HG02870 (cell line): ENCODE measurements around the gene CHN2.

Source experiments
- ATAC-seq: cut with Tn5 transposase; IDR thresholded peaks from one replicate; pipeline ENCODE4 v1.9.1; 2021; ENCODE audit warnings: mild to moderate bottlenecking, moderate library complexity; ENCODE audit not compliant: unreplicated experiment

CHN2 gene

GRCh38 chr7:29457141-29457561 is 262.6 kb downstream of the CHN2 start:
- no peak for ATAC-seq

- no peak for ATAC-seq
Observed at GRCh38 chr7:29457565-29458011, 263.0 kb downstream of the CHN2 start.

GRCh38 chr7:29458933-29459332 is 264.4 kb downstream of the CHN2 start:
- no peak for ATAC-seq

GRCh38 chr7:29459589-29459988 is 265.0 kb downstream of the CHN2 start:
- ATAC-seq, result no peak

GRCh38 chr7:29461996-29462395 is 267.4 kb downstream of the CHN2 start:
- no peak for ATAC-seq

- no peak for ATAC-seq
Observed at GRCh38 chr7:29463504-29464158, 269.1 kb downstream of the CHN2 start.

GRCh38 chr7:29464753-29465152 is 270.2 kb downstream of the CHN2 start:
- ATAC-seq, result no peak

- no peak for ATAC-seq
Observed at GRCh38 chr7:29467193-29467926, 272.8 kb downstream of the CHN2 start.

GRCh38 chr7:29468196-29468595 is 273.6 kb downstream of the CHN2 start:
- ATAC-seq, result no peak

GRCh38 chr7:29469281-29469680 is 274.7 kb downstream of the CHN2 start:
- ATAC-seq, result no peak

GRCh38 chr7:29469976-29470557 is 275.5 kb downstream of the CHN2 start:
- no peak for ATAC-seq

GRCh38 chr7:29471444-29472138 is 277.0 kb downstream of the CHN2 start:
- ATAC-seq, result no peak

- ATAC-seq, result no peak
Observed at GRCh38 chr7:29476916-29477315, 282.3 kb downstream of the CHN2 start.

GRCh38 chr7:29478226-29478625 is 283.7 kb downstream of the CHN2 start:
- no peak for ATAC-seq

GRCh38 chr7:29478687-29479240 is 284.2 kb downstream of the CHN2 start:
- ATAC-seq, result no peak

GRCh38 chr7:29479301-29480200 is 285.0 kb downstream of the CHN2 start:
- ATAC-seq, result no peak

- ATAC-seq, result no peak
Observed at GRCh38 chr7:29480451-29480850, 285.9 kb downstream of the CHN2 start.

GRCh38 chr7:29480934-29481651 is 286.5 kb downstream of the CHN2 start:
- ATAC-seq, result no peak

- ATAC-seq, result no peak
Observed at GRCh38 chr7:29482056-29482455, 287.5 kb downstream of the CHN2 start.
